ENCODE data around the gene HMGN1.

- TF ChIP-seq RAD21 (IDR thresholded peaks at IDR 0.05; ENCODE audit: low read depth) (no peak), YY1 (IDR thresholded peaks at IDR 0.05; ENCODE audit: low read depth) (no peak), TCF12 (IDR thresholded peaks at IDR 0.05; ENCODE audit: low read depth) (no peak)
Measured at GRCh38 chr21:39390212-39390765, 41.4 kb upstream of the HMGN1 start.

Measured in Ishikawa (cell line).